GM10266 (cell line): Measurements from ENCODE around the gene FAM168A.

ENCODE experiments used
- DNase-seq: peaks from one replicate; pipeline ENCODE4 v3.0.0; 2012; ENCODE audit errors: extremely low spot score
- TF ChIP-seq, protein P1 (sequence below): IDR thresholded peaks from 2 replicates; pipeline ENCODE4 v1.5.1; 2012; ENCODE audit warnings: mild to moderate bottlenecking, low read depth; ENCODE audit not compliant: control insufficient read depth, insufficient read depth; ENCODE audit errors: missing control alignments

Gene FAM168A

DNA sequence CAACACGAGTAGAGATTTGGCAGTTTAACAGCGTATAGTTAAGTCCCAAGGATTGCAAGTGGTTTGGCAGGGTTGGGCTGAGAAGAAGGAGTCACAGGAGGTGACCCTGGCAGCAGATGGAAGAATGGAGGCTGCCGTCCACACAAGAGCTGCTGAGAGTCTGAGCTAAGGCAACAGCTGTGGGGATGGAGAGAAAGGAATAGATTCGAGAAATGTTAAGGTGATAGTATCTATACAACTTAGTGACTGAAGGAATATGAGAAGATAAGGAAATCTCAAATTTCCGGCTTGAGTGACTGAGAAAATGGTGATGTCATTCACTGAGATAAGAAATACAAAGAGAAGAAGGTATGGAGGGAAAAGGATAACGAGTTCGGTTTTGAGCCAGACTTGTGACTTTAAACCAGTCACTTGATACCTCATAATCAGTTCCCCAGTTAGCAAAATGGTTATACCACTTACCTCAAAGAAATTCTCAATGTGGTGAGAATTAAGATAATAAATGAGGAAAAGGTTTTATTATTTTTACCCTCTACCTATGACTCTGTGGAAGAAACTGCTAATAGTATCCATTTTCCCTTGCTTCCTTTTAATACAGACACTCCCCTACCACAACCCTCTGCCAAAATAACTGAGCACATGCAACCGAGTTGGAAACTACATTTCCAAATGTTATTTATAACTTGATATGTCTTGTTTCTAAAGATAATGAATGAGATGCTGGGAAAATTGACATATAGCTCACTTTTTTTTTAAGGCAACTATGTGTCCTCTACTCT, 30.7 kb downstream of the FAM168A start:
- TF ChIP-seq, protein P1, sequence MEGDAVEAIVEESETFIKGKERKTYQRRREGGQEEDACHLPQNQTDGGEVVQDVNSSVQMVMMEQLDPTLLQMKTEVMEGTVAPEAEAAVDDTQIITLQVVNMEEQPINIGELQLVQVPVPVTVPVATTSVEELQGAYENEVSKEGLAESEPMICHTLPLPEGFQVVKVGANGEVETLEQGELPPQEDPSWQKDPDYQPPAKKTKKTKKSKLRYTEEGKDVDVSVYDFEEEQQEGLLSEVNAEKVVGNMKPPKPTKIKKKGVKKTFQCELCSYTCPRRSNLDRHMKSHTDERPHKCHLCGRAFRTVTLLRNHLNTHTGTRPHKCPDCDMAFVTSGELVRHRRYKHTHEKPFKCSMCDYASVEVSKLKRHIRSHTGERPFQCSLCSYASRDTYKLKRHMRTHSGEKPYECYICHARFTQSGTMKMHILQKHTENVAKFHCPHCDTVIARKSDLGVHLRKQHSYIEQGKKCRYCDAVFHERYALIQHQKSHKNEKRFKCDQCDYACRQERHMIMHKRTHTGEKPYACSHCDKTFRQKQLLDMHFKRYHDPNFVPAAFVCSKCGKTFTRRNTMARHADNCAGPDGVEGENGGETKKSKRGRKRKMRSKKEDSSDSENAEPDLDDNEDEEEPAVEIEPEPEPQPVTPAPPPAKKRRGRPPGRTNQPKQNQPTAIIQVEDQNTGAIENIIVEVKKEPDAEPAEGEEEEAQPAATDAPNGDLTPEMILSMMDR: no peak
- no peak for DNase-seq

DNA sequence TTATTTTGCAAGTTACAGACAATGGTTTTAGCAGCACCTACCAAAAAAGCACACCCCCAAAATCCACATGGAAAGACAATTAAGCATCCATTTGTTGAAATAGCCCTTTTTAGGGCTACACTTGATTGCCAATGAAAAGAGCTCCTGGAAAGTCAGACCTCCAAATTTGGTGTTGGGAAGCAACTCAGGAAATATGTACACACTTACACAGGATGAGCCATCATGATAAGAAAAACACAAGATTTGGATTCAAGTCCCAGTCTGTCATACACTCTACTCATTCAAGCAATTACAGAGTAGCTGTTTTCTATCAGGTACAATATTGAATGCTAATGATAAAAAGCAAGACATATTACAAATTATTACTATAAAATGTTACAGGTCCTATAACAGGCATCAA, 31.5 kb downstream of the FAM168A start:
- TF ChIP-seq, protein P1: no peak
- DNase-seq: no peak

DNA sequence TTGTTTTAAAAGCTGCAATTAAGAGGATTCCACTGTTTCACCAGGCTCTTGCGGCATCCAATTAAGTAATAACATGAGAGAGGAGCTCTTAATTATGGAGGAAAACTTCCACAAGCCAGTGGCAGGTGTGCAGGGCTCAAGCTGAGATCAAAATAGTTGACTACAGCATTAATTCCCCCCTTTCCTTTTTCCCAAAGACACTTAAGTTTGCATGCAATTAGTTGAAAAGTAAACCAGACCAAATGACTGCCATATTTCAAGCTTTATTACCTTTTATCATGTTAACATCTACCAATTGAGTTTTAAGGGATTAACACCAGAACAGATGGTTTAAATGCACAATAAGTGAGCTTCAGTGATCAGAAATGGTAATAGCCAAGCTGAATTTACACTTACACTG, 32.1 kb downstream of the FAM168A start:
- DNase-seq: no peak

DNA sequence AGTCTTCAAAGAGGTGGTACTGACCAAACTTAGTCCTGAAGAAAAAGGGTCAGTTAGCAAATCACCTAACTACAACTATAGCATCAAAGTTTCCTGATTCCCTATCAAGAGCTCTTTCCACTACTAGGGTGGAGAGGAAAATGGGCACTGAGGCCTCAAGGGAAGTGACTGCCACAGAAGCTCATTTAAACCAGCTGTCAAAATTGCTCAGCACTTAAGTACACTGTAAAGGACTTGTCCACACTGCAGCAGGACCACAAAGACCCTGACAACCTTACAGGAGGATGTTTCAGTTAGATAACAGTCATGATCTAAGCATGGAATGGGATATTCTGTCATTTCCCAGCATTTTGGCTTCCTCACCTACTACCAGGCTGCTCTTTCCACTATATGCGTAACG, 33.0 kb downstream of the FAM168A start:
- no peak for DNase-seq
- TF ChIP-seq, protein P1: no peak

More for the DNA sequence above, 32.1 kb downstream of the FAM168A start:
- TF ChIP-seq, protein P1: no peak

DNA sequence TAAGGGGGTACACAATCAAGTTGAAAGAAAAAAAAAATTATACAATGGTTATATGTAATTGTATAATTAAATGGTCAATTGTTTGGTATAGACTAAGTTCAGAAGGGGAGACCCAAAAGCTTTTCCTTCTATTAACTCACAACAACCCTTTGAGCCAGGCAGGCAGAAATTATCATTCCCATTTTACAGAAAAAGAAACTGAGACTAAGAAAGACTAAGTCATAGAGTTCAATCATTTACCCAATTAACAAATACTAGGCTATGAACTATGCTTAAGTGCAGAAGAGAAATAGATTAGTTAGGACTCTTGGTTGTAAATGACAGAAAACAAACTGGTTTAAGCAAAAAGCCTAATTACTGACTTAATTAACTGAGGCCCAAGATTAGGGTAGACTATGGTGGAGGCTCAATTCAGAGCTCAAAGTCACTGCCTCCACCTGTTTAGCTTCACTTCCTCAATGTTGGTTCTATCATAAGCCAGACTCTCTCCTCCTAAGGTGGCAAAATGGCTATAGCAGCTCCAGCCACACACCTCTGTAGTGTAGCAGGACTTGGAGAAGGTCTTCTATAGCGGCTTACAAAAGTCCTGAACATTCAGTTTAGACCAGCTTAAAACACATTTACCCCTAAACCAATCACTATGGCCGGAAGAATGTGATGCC, 34.2 kb downstream of the FAM168A start:
- TF ChIP-seq, protein P1: no peak
- DNase-seq: no peak

DNA sequence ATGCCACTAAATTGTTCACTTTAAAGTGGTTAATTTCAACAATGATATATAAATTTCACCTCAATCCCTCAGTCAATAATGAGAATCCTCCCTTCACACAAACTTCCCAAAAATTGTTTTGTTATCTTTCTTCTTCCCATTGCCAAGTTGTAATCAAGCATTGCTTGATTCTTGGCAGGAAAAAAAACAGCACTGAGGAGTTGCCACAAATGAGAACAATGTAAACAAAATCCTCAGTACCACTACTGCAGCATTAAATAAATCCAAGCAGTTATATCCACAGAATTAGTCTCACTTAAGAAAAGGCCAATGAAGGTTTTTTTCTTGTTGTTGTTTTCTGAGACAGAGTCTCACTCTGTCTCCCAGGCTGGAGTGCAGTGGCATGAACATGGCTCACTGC, 38.2 kb downstream of the FAM168A start:
- TF ChIP-seq, protein P1: no peak
- no peak for DNase-seq

DNA sequence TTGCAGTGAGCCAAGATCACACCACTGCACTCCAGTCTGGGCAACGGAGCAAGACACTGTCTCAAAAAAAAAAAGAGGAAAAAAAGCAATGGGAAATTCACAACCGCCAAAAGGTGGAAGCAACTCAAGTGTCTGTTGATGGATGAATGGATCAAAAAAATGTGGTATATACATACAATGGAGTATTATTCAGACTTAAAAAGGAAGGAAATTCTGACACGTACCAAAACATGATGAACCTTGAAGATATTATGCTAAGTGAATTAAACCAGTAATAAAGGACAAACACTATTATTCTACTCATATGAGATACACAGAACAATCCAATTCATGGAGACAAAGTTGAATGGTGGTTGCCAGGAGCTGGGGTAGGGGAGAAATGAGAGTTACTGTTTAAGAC, 40.9 kb downstream of the FAM168A start:
- TF ChIP-seq, protein P1: no peak
- DNase-seq: no peak
